GM18526 (cell line): Measurements from ENCODE around the gene JARID2.

Experiments
- POLR2A ChIP-seq: IDR thresholded peaks from 3 replicates; pipeline ENCODE4 v1.6.1; 2011; ENCODE audit not compliant: insufficient read length; ENCODE audit errors: extremely low read depth

JARID2 gene

GRCh38 chr6:15560713-15561112 is 314.8 kb downstream of the JARID2 start:
- TF ChIP-seq POLR2A: no peak

DNA sequence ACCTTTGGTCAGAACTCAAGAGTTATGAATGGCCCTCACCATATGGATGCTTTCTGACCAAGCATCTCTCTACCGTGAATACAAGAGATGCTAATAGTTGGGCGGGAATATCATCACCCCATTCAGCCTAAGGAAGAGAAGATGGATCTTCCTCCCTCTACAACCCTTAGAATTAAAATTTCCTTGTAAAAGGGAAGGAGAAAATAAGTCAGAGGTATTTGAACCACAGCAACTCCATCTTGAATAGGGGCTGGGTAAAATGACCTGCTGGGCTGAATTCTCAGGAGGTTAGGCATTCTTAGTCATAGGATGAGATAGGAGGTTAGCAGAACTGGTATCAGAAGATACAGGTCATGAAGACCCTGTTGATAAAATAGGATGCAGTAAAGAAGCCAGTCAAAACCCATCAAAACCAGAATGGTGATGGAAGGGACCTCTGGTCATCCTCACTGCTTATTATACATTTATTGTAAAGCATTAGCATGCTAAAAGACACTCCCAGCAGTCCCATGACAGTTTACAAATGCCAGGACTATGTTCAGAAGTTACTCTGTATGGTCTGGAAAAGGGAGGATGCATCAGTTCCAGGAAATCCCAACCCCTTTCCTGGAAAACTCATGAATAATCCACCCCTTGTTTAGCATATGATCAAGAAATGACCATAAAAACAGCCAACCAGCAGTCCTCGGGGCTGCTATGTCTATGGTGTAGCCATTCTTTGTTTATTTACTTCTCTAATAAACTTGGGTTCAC is 315.8 kb downstream of the JARID2 start:
- TF ChIP-seq POLR2A: no peak

DNA sequence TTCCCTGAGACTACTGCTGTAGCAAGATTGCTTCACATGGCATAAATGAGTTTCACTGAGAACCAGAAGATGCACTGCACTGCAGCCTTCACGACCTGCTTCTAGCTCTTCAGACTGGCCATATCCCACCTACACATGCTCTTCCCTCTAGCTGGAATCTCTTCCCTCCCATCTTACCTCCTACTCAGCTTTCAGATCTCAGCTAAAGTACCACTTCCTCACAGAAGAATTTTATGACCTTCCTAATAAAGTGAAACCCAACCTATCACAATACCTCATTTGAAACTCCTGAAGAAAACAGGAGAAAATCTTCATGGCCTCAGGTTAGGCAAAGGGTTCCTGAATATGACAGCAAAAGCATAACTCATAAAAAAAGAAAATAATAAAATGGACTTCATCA is 317.1 kb downstream of the JARID2 start:
- TF ChIP-seq POLR2A: no peak

DNA sequence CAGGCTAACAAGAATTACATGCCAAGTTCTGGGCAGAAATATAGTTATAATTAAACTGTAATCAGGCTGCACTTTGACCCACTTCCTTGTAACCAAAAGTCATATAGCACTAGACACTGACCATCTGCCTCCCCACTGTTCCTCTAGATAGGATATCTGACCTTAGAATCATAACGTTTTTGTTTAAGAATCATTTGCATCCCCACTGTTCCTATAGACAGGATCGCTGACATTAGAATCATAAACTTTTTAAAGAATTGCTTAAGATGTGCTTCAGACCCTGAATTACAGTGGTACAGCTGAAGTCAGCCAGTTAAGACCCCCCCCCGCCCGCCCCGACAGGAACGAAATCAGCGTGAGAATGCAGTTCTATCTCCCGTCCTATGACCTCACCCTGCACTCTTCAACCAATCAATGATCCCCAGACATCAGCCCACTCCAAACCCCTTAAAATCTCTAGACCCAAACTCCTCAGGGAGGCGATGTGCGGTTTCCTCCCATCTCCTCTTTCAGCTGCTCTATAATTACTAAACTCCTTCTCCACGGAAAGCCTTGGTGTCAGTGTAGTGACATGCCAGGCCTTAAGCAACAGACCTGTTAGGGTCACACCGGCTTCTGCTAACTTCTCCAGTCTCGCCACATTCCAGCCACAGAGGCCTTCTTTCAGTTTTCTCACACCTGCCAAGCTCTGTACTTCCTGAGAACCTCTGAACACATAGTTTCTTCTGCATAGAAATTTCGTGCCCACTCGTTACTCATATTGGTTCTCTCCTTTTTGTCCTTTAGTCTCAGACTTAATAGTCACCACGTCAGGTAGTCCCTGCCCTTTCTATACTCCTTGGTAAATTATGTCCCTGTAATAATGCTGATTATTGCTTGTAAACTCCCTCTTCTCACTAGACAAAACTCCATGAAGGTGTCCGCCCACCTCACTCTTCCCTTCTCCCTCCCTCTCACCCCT is 323.4 kb downstream of the JARID2 start:
- no peak for TF ChIP-seq POLR2A

DNA sequence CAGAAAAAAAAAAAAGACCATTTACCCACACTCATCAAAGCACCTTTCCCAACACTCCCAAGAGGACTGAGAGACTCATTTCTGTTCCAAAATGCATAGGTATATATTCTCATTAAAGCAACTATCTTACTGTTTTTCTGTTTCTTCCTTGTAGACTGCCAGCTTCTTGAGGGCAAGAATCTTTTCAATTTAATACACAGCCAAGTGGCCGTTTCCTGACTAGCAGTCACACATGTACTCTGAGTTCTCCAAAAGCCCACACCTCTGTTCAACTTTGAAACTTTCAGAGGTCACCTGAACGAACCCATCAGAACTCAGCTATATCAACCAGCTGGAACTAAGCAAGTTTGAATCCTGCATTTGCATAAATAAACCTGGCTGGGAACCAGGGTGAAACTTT is 324.3 kb downstream of the JARID2 start:
- TF ChIP-seq POLR2A: no peak
